ENCODE measurements around the gene C6orf47. TPM values are rescaled to one million over a fixed set of nuclear protein-coding genes. Genes with fewer than 3 reads are reported as not detected.
A peak's percentile ranks its signal among the peaks of the same experiment; 100 is the strongest.

C6orf47 gene
- total RNA-seq, 1 donor from 2014 or later: 19.0 TPM

GRCh38 chr6:31626952-31627351, 33.6 kb downstream of the C6orf47 start:
- H3K27ac Mint-ChIP-seq: no peak overlapping the region
- no peaks in the 10 kb centered on the region for H3K27me3 Mint-ChIP-seq (ENCODE audit: low read depth)
- DNase-seq (ENCODE audit: low spot score in 2 of 2, unreplicated experiment in 2 of 2): no peak
- H3K4me1 Mint-ChIP-seq: peaks cover 16% of the 10 kb centered on the region
- H3K9me3 Mint-ChIP-seq: no peaks in the 10 kb centered on the region
- TF ChIP-seq CTCF (IDR thresholded peaks at IDR 0.05; ENCODE audit: unreplicated experiment): no peak
- H3K36me3 Mint-ChIP-seq: peaks cover 54% of the 10 kb centered on the region
- no peak overlapping the region for H3K4me3 Mint-ChIP-seq

DNA sequence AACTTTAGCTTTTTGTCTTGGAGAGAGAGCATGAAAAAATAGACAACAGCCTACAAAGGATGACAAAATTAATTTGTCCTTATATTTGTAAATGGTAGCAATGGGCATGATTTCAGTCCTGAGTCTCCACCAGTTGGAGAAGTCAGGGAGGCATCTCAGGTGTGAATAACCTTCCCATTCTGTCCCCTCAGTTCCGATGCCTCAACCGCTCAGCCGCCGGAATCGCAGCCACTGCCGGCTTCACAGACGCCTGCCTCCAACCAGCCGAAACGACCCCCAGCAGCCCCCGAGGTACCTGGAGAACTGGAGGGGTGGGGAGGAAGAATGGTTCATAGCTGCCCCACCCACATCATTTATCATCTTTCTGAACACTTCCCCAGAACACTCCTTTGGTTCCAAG, 36.5 kb downstream of the C6orf47 start:
- Mint-ChIP-seq H3K4me3 (no peak overlapping the region), H3K36me3 (peaks cover 37% of the 10 kb centered on the region), H3K4me1 (peaks cover 24% of the 10 kb centered on the region), H3K27ac (peak overlapping the region; percentile 36), H3K27me3 (ENCODE audit: low read depth) (no peaks in the 10 kb centered on the region), H3K9me3 (no peaks in the 10 kb centered on the region)
- TF ChIP-seq CTCF (IDR thresholded peaks at IDR 0.05; ENCODE audit: unreplicated experiment): no peak
- no peak for DNase-seq (ENCODE audit: low spot score in 2 of 2, unreplicated experiment in 2 of 2)

DNA sequence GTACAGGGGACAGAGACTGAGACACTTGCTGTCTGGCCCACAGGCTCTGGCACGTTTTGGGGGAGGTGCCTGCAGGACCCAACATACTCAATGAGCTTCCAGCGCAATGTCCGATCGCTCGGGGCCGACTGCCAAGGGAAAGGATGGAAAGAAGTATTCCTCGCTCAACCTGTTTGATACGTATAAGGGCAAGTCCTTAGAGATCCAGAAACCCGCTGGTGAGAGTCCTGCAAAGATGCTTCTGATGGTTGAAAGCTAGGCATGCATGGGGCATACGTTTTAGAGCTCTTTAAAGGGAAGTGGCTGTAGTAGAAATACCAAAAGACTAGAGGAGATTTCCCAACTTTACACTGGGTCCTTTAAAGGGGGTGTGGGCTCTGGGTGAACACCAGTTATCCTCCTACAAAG, 37.9 kb downstream of the C6orf47 start:
- TF ChIP-seq CTCF (IDR thresholded peaks at IDR 0.05; ENCODE audit: unreplicated experiment): no peak
- Mint-ChIP-seq H3K4me1 (peaks cover 24% of the 10 kb centered on the region), H3K27me3 (ENCODE audit: low read depth) (no peaks in the 10 kb centered on the region), H3K36me3 (peaks cover 31% of the 10 kb centered on the region), H3K27ac (peak overlapping the region; percentile 95), H3K4me3 (peak overlapping the region; percentile 81), H3K9me3 (no peaks in the 10 kb centered on the region)
- no peak for DNase-seq (ENCODE audit: low spot score in 2 of 2, unreplicated experiment in 2 of 2)

- Mint-ChIP-seq H3K36me3 (peaks cover 25% of the 10 kb centered on the region), H3K9me3 (no peaks in the 10 kb centered on the region), H3K27ac (peak overlapping the region; percentile 95), H3K4me1 (peaks cover 24% of the 10 kb centered on the region), H3K4me3 (peak overlapping the region; percentile 81), H3K27me3 (ENCODE audit: low read depth) (no peaks in the 10 kb centered on the region)
- TF ChIP-seq CTCF (IDR thresholded peaks at IDR 0.05; ENCODE audit: unreplicated experiment): no peak
- DNase-seq (ENCODE audit: low spot score in 2 of 2, unreplicated experiment in 2 of 2): no peak
Measured at GRCh38 chr6:31621991-31622390, 38.6 kb downstream of the C6orf47 start.

DNA sequence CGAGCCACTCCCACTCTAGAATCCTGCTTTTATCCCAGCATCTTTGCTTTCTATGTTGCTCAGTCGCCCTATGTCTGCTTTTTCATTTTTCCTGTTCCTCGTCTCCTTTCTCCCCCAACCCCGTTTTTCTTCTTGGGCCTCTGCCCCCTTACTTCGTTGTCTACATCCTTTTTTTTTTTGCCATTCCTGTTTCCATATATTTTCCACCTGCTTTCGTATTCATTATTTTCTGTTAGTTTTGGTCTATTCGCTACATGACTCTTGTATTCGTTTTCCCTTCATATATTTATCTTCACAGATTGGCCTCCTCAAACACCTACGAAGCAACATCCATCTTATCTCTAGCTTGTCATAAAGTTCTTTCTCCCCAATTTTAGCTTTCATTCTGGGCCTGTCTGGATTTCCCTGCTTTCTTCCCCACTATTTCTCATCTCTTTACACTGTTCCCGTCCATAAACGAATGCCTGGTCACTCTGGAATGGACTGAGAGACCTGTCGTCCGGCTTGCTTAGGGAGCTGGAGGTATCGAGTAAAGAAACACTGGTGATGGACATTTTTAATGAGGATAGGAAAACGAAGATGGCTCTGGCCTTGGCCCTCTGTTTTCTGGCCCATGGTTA, 39.1 kb downstream of the C6orf47 start:
- H3K4me1 Mint-ChIP-seq: peaks cover 24% of the 10 kb centered on the region
- peak overlapping the region; percentile 81 for H3K4me3 Mint-ChIP-seq
- TF ChIP-seq CTCF (IDR thresholded peaks at IDR 0.05; ENCODE audit: unreplicated experiment): no peak
- no peaks in the 10 kb centered on the region for H3K9me3 Mint-ChIP-seq
- peaks cover 22% of the 10 kb centered on the region for H3K36me3 Mint-ChIP-seq
- H3K27ac Mint-ChIP-seq: peak overlapping the region; percentile 95
- DNase-seq (ENCODE audit: low spot score in 2 of 2, unreplicated experiment in 2 of 2): no peak
- H3K27me3 Mint-ChIP-seq (ENCODE audit: low read depth): no peaks in the 10 kb centered on the region
